ENCODE measurements around the gene BCAM.

BCAM gene

GRCh38 chr19:44819246-44819832 lies 10.4 kb downstream of the BCAM start:
- H3K4me2 ChIP-seq (ENCODE audit: low read length), result no peak overlapping the region
- H4K20me1 ChIP-seq (ENCODE audit: insufficient read depth, low read length), result no peaks in the 10 kb centered on the region
- H3K9me3 ChIP-seq (ENCODE audit: low read length), result no peaks in the 10 kb centered on the region
- no peak overlapping the region for H3K9ac ChIP-seq (ENCODE audit: low read length)
- H3K9me2 ChIP-seq (ENCODE audit: low read depth, low read length), result no peaks in the 10 kb centered on the region
- H3K4me1 ChIP-seq (ENCODE audit: insufficient read depth, low read length, severe bottlenecking), result no peaks in the 10 kb centered on the region
- H3K27me3 ChIP-seq (ENCODE audit: insufficient read depth, low read length), result peaks cover 4% of the 10 kb centered on the region; the same call in 1 of the 2 replicates
- no peak overlapping the region for H3K27ac ChIP-seq (ENCODE audit: low read depth, low read length, poor library complexity, severe bottlenecking)
- TF ChIP-seq EZH2 (IDR thresholded peaks at IDR 0.05; ENCODE audit: borderline replicate concordance, low read length) (no peak), CTCF (IDR thresholded peaks at IDR 0.05; ENCODE audit: low read length) (no peak)
- H3K36me3 ChIP-seq (ENCODE audit: insufficient read depth, low read length), result no peaks in the 10 kb centered on the region
- no peak overlapping the region for H2AFZ ChIP-seq (ENCODE audit: low read length)
- H3K4me3 ChIP-seq (ENCODE audit: low read depth, low read length, poor library complexity, severe bottlenecking), result no peak overlapping the region
- no peaks in the 10 kb centered on the region for H3F3A ChIP-seq (ENCODE audit: insufficient read depth, low read length)
- H3K79me2 ChIP-seq (ENCODE audit: insufficient read depth, low read length), result no peaks in the 10 kb centered on the region

GRCh38 chr19:44820648-44821609 lies 12.0 kb downstream of the BCAM start:
- Histone ChIP-seq H4K20me1 (ENCODE audit: insufficient read depth, low read length) (no peaks in the 10 kb centered on the region), H3K79me2 (ENCODE audit: insufficient read depth, low read length) (no peaks in the 10 kb centered on the region), H3K9me3 (ENCODE audit: low read length) (no peaks in the 10 kb centered on the region), H3K4me2 (ENCODE audit: low read length) (no peak overlapping the region), H3K36me3 (ENCODE audit: insufficient read depth, low read length) (no peaks in the 10 kb centered on the region), H3K27me3 (ENCODE audit: insufficient read depth, low read length) (peaks cover 8% of the 10 kb centered on the region), H3F3A (ENCODE audit: insufficient read depth, low read length) (no peaks in the 10 kb centered on the region), H3K4me1 (ENCODE audit: insufficient read depth, low read length, severe bottlenecking) (no peaks in the 10 kb centered on the region), H3K9ac (ENCODE audit: low read length) (no peak overlapping the region), H2AFZ (ENCODE audit: low read length) (no peak overlapping the region), H3K27ac (ENCODE audit: low read depth, low read length, poor library complexity, severe bottlenecking) (no peak overlapping the region), H3K9me2 (ENCODE audit: low read depth, low read length) (no peaks in the 10 kb centered on the region), H3K4me3 (ENCODE audit: low read depth, low read length, poor library complexity, severe bottlenecking) (no peak overlapping the region)
- TF ChIP-seq EZH2 (IDR thresholded peaks at IDR 0.05; ENCODE audit: borderline replicate concordance, low read length) (no peak), CTCF (IDR thresholded peaks at IDR 0.05; ENCODE audit: low read length) (no peak)

- H3K79me2 ChIP-seq (ENCODE audit: insufficient read depth, low read length), result no peaks in the 10 kb centered on the region
- no peaks in the 10 kb centered on the region for H3K36me3 ChIP-seq (ENCODE audit: insufficient read depth, low read length)
- no peak overlapping the region for H2AFZ ChIP-seq (ENCODE audit: low read length)
- no peaks in the 10 kb centered on the region for H3F3A ChIP-seq (ENCODE audit: insufficient read depth, low read length)
- H3K4me2 ChIP-seq (ENCODE audit: low read length), result no peak overlapping the region
- no peaks in the 10 kb centered on the region for H3K9me2 ChIP-seq (ENCODE audit: low read depth, low read length)
- no peak overlapping the region for H3K4me3 ChIP-seq (ENCODE audit: low read depth, low read length, poor library complexity, severe bottlenecking)
- TF ChIP-seq CTCF (IDR thresholded peaks at IDR 0.05; ENCODE audit: low read length) (no peak), EZH2 (IDR thresholded peaks at IDR 0.05; ENCODE audit: borderline replicate concordance, low read length) (no peak)
- no peaks in the 10 kb centered on the region for H3K9me3 ChIP-seq (ENCODE audit: low read length)
- no peak overlapping the region for H3K9ac ChIP-seq (ENCODE audit: low read length)
- H4K20me1 ChIP-seq (ENCODE audit: insufficient read depth, low read length), result no peaks in the 10 kb centered on the region
- H3K27ac ChIP-seq (ENCODE audit: low read depth, low read length, poor library complexity, severe bottlenecking), result no peak overlapping the region
- H3K4me1 ChIP-seq (ENCODE audit: insufficient read depth, low read length, severe bottlenecking), result no peaks in the 10 kb centered on the region
- H3K27me3 ChIP-seq (ENCODE audit: insufficient read depth, low read length), result peaks cover 8% of the 10 kb centered on the region
Observed at GRCh38 chr19:44822177-44822576, 13.3 kb downstream of the BCAM start.
